Measurements from ENCODE around the gene USH1G.
"Not testable (repeated sequence)": the region's sequence is repeated elsewhere in the genome, so short reads cannot be mapped to it uniquely, and the experiment has no call there.

The USH1G gene

DNA sequence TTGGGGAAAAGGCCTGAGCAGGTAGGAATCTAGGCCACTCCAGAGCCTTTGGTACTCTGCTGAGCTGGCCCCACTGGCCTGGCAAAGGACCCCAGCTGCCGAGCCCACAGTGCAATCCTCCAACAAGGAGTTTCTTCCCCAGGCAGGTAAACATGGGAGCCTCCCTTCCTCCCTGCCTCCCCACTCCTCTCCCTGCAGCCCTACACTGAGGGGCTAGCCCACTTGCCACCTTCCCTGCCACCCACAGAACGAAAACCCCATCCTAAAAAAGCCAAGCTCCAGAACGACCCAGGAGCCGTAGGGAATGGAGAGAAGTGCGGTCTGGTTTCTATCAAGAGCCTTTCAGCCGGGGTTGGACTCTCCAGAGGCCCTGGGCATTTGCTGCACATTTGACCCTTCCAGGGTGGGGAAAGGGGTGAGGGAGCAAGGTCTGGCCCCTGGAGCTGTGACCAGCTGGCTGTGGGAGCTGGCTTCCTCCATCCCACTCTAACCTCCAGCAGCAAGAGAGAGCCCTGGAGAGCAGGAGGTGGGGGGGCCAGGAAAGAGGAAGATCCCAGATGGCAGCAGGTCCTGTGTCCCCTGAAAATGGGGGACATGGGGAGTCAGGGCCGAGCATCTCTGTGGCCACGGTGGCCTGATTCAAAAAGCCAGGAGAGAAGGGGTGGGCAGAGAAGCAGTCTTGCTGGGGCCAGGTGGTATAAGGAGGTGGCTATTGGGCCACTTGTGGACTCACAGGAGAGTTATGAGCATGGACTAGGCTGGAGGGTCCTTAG lies 48.2 kb upstream of the USH1G start:
- H4K20me1 ChIP-seq (ENCODE audit: insufficient read depth, low read length), result no peaks in the 10 kb centered on the region
- H3K4me1 ChIP-seq (ENCODE audit: low read length), result peaks cover 4% of the 10 kb centered on the region; the same call in 1 of the 2 replicates
- no peak overlapping the region for H3K4me3 ChIP-seq (ENCODE audit: low read length)
- TF ChIP-seq, protein P1, sequence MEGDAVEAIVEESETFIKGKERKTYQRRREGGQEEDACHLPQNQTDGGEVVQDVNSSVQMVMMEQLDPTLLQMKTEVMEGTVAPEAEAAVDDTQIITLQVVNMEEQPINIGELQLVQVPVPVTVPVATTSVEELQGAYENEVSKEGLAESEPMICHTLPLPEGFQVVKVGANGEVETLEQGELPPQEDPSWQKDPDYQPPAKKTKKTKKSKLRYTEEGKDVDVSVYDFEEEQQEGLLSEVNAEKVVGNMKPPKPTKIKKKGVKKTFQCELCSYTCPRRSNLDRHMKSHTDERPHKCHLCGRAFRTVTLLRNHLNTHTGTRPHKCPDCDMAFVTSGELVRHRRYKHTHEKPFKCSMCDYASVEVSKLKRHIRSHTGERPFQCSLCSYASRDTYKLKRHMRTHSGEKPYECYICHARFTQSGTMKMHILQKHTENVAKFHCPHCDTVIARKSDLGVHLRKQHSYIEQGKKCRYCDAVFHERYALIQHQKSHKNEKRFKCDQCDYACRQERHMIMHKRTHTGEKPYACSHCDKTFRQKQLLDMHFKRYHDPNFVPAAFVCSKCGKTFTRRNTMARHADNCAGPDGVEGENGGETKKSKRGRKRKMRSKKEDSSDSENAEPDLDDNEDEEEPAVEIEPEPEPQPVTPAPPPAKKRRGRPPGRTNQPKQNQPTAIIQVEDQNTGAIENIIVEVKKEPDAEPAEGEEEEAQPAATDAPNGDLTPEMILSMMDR (IDR thresholded peaks at IDR 0.05; ENCODE audit: low read depth, low read length), result no peak
- no peak for TF ChIP-seq EZH2phosphoT487 (IDR thresholded peaks at IDR 0.05; ENCODE audit: low read depth)
- no peaks in the 10 kb centered on the region for H3K36me3 ChIP-seq (replicated peaks; ENCODE audit: low read depth, low read length)
- no peak overlapping the region for H3K9ac ChIP-seq (ENCODE audit: low read length)
- no peak overlapping the region for H3K27ac ChIP-seq (ENCODE audit: low read length)
- H3K9me3 ChIP-seq (ENCODE audit: insufficient read depth, low read length), result no peaks in the 10 kb centered on the region
- H3K79me2 ChIP-seq (ENCODE audit: low read length), result no peaks in the 10 kb centered on the region
- no peak overlapping the region for H2AFZ ChIP-seq (ENCODE audit: low read depth, low read length)
- H3K4me2 ChIP-seq (ENCODE audit: low read length), result no peak overlapping the region
- H3K27me3 ChIP-seq (ENCODE audit: low read depth, low read length), result peaks cover 24% of the 10 kb centered on the region

DNA sequence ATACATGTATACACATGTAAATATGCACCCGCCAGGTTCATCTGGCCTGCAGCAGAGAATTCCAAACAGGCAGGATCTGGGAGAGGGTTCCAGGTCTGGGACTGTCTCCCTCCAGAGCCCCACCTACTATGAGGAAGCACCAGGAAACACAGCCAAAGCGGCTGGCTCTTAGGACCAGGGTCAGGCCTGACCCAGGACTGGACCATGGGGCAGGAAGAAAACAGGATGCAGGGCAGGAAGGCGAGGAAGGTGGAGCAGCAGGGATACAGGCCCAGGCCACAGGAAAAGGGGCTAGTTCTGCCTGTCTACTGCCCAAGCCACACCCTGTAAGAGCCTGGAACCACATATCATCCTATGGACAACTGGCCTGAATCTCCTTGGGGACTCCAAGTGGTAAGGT lies 47.3 kb upstream of the USH1G start:
- no peak overlapping the region for H3K9ac ChIP-seq (ENCODE audit: low read length)
- no peaks in the 10 kb centered on the region for H4K20me1 ChIP-seq (ENCODE audit: insufficient read depth, low read length)
- H3K4me1 ChIP-seq (ENCODE audit: low read length), result peaks cover 4% of the 10 kb centered on the region; the same call in 1 of the 2 replicates
- no peak overlapping the region for H2AFZ ChIP-seq (ENCODE audit: low read depth, low read length)
- H3K27me3 ChIP-seq (ENCODE audit: low read depth, low read length), result peaks cover 21% of the 10 kb centered on the region
- no peak overlapping the region for H3K4me3 ChIP-seq (ENCODE audit: low read length)
- H3K36me3 ChIP-seq (replicated peaks; ENCODE audit: low read depth, low read length), result no peaks in the 10 kb centered on the region
- H3K27ac ChIP-seq (ENCODE audit: low read length), result no peak overlapping the region
- TF ChIP-seq, protein P1 (IDR thresholded peaks at IDR 0.05; ENCODE audit: low read depth, low read length), result no peak
- no peak for TF ChIP-seq EZH2phosphoT487 (IDR thresholded peaks at IDR 0.05; ENCODE audit: low read depth)
- no peak overlapping the region for H3K4me2 ChIP-seq (ENCODE audit: low read length)
- H3K79me2 ChIP-seq (ENCODE audit: low read length), result no peaks in the 10 kb centered on the region
- H3K9me3 ChIP-seq (ENCODE audit: insufficient read depth, low read length), result no peaks in the 10 kb centered on the region

DNA sequence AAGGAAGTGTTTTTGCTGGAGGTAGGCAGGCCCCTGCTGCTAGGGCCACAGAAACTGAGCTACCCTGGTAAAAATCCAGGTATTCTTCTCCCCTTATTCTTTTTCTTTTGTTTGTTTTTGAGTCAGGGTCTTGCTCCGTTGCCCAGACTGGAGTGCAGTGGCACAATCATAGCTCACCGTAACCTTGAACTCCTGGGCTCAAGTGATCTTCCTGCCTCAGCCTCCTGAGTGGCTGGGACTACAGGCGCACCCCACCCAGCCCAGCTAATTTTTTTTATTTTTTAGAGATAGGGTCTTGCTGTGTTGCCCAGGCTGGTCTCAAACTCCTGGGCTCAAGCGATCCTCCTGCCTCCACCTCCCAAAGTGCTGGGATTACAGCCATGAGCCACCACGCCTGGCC lies 46.4 kb upstream of the USH1G start:
- not testable (repeated sequence) for H2AFZ ChIP-seq (ENCODE audit: low read depth, low read length); H3K27ac ChIP-seq (ENCODE audit: low read length); H3K79me2 ChIP-seq (ENCODE audit: low read length); H3K9me3 ChIP-seq (ENCODE audit: insufficient read depth, low read length); H3K9ac ChIP-seq (ENCODE audit: low read length); H3K4me1 ChIP-seq (ENCODE audit: low read length); H3K4me2 ChIP-seq (ENCODE audit: low read length); H4K20me1 ChIP-seq (ENCODE audit: insufficient read depth, low read length); H3K4me3 ChIP-seq (ENCODE audit: low read length); H3K36me3 ChIP-seq (replicated peaks; ENCODE audit: low read depth, low read length)
- peaks cover 14% of the 10 kb centered on the region for H3K27me3 ChIP-seq (ENCODE audit: low read depth, low read length)

DNA sequence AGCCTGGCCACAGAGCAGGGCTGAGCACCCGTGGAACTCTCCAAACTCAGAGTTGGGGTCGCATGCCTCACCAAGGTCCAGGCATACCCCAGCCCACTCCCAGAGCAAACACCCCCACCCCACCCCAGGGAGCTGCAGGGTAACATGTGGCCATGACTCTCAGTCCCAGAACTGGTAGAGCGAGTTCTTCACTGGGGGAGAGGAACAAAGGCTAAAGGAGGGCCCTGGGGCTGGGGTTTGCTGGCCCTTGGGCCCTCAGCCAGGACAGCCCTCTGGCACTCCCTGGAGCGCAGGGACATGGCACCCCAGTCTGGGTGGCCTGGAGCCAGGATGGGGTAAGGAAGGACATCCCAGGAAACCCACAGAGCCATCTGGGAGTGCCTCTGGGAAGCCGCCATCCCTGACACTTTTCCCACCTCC lies 45.3 kb upstream of the USH1G start:
- Histone ChIP-seq H3K4me2 (ENCODE audit: low read length) (no peak overlapping the region), H3K4me3 (ENCODE audit: low read length) (no peak overlapping the region), H3K79me2 (ENCODE audit: low read length) (no peaks in the 10 kb centered on the region), H4K20me1 (ENCODE audit: insufficient read depth, low read length) (no peaks in the 10 kb centered on the region), H3K9ac (ENCODE audit: low read length) (no peak overlapping the region), H3K9me3 (ENCODE audit: insufficient read depth, low read length) (no peaks in the 10 kb centered on the region), H3K27ac (ENCODE audit: low read length) (no peak overlapping the region), H3K4me1 (ENCODE audit: low read length) (peaks cover 4% of the 10 kb centered on the region; the same call in 1 of the 2 replicates), H3K36me3 (replicated peaks; ENCODE audit: low read depth, low read length) (no peaks in the 10 kb centered on the region), H3K27me3 (ENCODE audit: low read depth, low read length) (peaks cover 9% of the 10 kb centered on the region), H2AFZ (ENCODE audit: low read depth, low read length) (no peak overlapping the region)
- TF ChIP-seq, protein P1 (IDR thresholded peaks at IDR 0.05; ENCODE audit: low read depth, low read length), result no peak
- TF ChIP-seq EZH2phosphoT487 (IDR thresholded peaks at IDR 0.05; ENCODE audit: low read depth), result no peak
